Central memory CD8-positive, alpha-beta T cell (primary cell): Measurements from ENCODE around the gene ITPR1.

Experiments
- ATAC-seq: fragments of 150-1000 bp; cut with Tn5 transposase; replicated peaks from 2 replicates; pipeline ENCODE4 v1.10.0; 2022; ENCODE audit warnings: mild to moderate bottlenecking, moderate FRiP score, moderate number of reproducible peaks; ENCODE audit not compliant: poor library complexity, severe bottlenecking; ENCODE audit errors: extremely low read depth
- DNase-seq, 2 donors: peaks; one replicate each; pipeline ENCODE4 v3.0.0; 2021; ENCODE audit warnings: low spot score in 2 of 2
- H3K27ac Mint-ChIP-seq: one replicate; pipeline ENCODE4 v1.8.0; 2022; ENCODE audit warnings: low read depth, mild to moderate bottlenecking, moderate library complexity, mixed read lengths
- H3K27me3 Mint-ChIP-seq: one replicate; pipeline ENCODE4 v1.8.0; 2022; ENCODE audit warnings: mixed read lengths
- H3K36me3 Mint-ChIP-seq: one replicate; pipeline ENCODE4 v1.8.0; 2022; ENCODE audit warnings: mild to moderate bottlenecking, moderate library complexity, mixed read lengths; ENCODE audit not compliant: insufficient read depth
- H3K4me1 Mint-ChIP-seq: one replicate; pipeline ENCODE4 v1.8.0; 2022; ENCODE audit warnings: mixed read lengths
- H3K4me3 Mint-ChIP-seq: one replicate; pipeline ENCODE4 v1.8.0; 2022; ENCODE audit warnings: mild to moderate bottlenecking, moderate library complexity, mixed read lengths
- H3K9me3 Mint-ChIP-seq: one replicate; pipeline ENCODE4 v1.8.0; 2022; ENCODE audit warnings: mixed read lengths

The ITPR1 gene

GRCh38 chr3:4740397-4741105, 247.4 kb downstream of the ITPR1 start:
- ATAC-seq, result peak; percentile 36
- Mint-ChIP-seq H3K27me3 (no peaks in the 10 kb centered on the region), H3K4me3 (peak overlapping the region; percentile 57), H3K4me1 (peaks cover 73% of the 10 kb centered on the region), H3K9me3 (peaks cover 5% of the 10 kb centered on the region), H3K27ac (peak overlapping the region; percentile 8), H3K36me3 (peaks cover 15% of the 10 kb centered on the region)
- DNase-seq, result no peak

GRCh38 chr3:4741106-4741403, 247.9 kb downstream of the ITPR1 start:
- H3K4me3 Mint-ChIP-seq, result peak overlapping the region; percentile 57
- peaks cover 15% of the 10 kb centered on the region for H3K36me3 Mint-ChIP-seq

GRCh38 chr3:4741404-4742307, 248.5 kb downstream of the ITPR1 start:
- Mint-ChIP-seq H3K9me3 (peaks cover 5% of the 10 kb centered on the region), H3K4me3 (peak overlapping the region; percentile 57), H3K4me1 (peaks cover 70% of the 10 kb centered on the region), H3K27ac (peak overlapping the region; percentile 8), H3K36me3 (peaks cover 10% of the 10 kb centered on the region), H3K27me3 (no peaks in the 10 kb centered on the region)
- DNase-seq (no peak), ATAC-seq (no peak)

More at GRCh38 chr3:4741106-4741403, 247.9 kb downstream of the ITPR1 start:
- peaks cover 76% of the 10 kb centered on the region for H3K4me1 Mint-ChIP-seq
- H3K9me3 Mint-ChIP-seq, result peaks cover 5% of the 10 kb centered on the region
- ATAC-seq, result no peak
- H3K27ac Mint-ChIP-seq, result peak overlapping the region; percentile 8
- no peak for DNase-seq
- H3K27me3 Mint-ChIP-seq, result no peaks in the 10 kb centered on the region

GRCh38 chr3:4742359-4742758, 249.2 kb downstream of the ITPR1 start:
- Mint-ChIP-seq H3K4me3 (no peak overlapping the region), H3K9me3 (peaks cover 5% of the 10 kb centered on the region), H3K27me3 (no peaks in the 10 kb centered on the region), H3K27ac (no peak overlapping the region), H3K4me1 (peaks cover 70% of the 10 kb centered on the region), H3K36me3 (peaks cover 7% of the 10 kb centered on the region)
- ATAC-seq (no peak), DNase-seq (no peak)

GRCh38 chr3:4743371-4743770, 250.2 kb downstream of the ITPR1 start:
- peaks cover 7% of the 10 kb centered on the region for H3K36me3 Mint-ChIP-seq
- H3K4me3 Mint-ChIP-seq, result no peak overlapping the region
- DNase-seq, result no peak
- peaks cover 69% of the 10 kb centered on the region for H3K4me1 Mint-ChIP-seq
- no peak for ATAC-seq
- no peaks in the 10 kb centered on the region for H3K27me3 Mint-ChIP-seq
- H3K9me3 Mint-ChIP-seq, result peaks cover 5% of the 10 kb centered on the region
- H3K27ac Mint-ChIP-seq, result no peak overlapping the region

- no peak for DNase-seq
- Mint-ChIP-seq H3K27me3 (no peaks in the 10 kb centered on the region), H3K4me1 (peaks cover 69% of the 10 kb centered on the region), H3K4me3 (no peak overlapping the region), H3K27ac (peak overlapping the region; percentile 80), H3K9me3 (peaks cover 3% of the 10 kb centered on the region), H3K36me3 (peaks cover 8% of the 10 kb centered on the region)
- ATAC-seq, result no peak
Measured at GRCh38 chr3:4744405-4745234, 251.5 kb downstream of the ITPR1 start.

- DNase-seq (no peak), ATAC-seq (no peak)
- H3K4me1 Mint-ChIP-seq, result peaks cover 64% of the 10 kb centered on the region
- H3K36me3 Mint-ChIP-seq, result peaks cover 8% of the 10 kb centered on the region
- no peaks in the 10 kb centered on the region for H3K27me3 Mint-ChIP-seq
- H3K4me3 Mint-ChIP-seq, result no peak overlapping the region
- H3K27ac Mint-ChIP-seq, result peak overlapping the region; percentile 80
- no peaks in the 10 kb centered on the region for H3K9me3 Mint-ChIP-seq
Measured at GRCh38 chr3:4745235-4745610, 252.1 kb downstream of the ITPR1 start.

GRCh38 chr3:4746241-4746958, 253.3 kb downstream of the ITPR1 start:
- ATAC-seq, result no peak
- Mint-ChIP-seq H3K27me3 (no peaks in the 10 kb centered on the region), H3K36me3 (peaks cover 9% of the 10 kb centered on the region), H3K9me3 (no peaks in the 10 kb centered on the region), H3K4me1 (peaks cover 52% of the 10 kb centered on the region), H3K27ac (peak overlapping the region; percentile 80), H3K4me3 (no peak overlapping the region)
- no peak for DNase-seq

- no peak for DNase-seq
- no peaks in the 10 kb centered on the region for H3K27me3 Mint-ChIP-seq
- peaks cover 48% of the 10 kb centered on the region for H3K4me1 Mint-ChIP-seq
- H3K36me3 Mint-ChIP-seq, result peaks cover 7% of the 10 kb centered on the region
- no peaks in the 10 kb centered on the region for H3K9me3 Mint-ChIP-seq
- peak overlapping the region; percentile 77 for H3K27ac Mint-ChIP-seq
- peak overlapping the region; percentile 46 for H3K4me3 Mint-ChIP-seq
- ATAC-seq, result no peak
Measured at GRCh38 chr3:4748127-4748526, 255.0 kb downstream of the ITPR1 start.

GRCh38 chr3:4748701-4749378, 255.7 kb downstream of the ITPR1 start:
- Mint-ChIP-seq H3K36me3 (peaks cover 7% of the 10 kb centered on the region), H3K4me3 (peak overlapping the region; percentile 46), H3K27me3 (no peaks in the 10 kb centered on the region), H3K4me1 (peaks cover 46% of the 10 kb centered on the region), H3K9me3 (no peaks in the 10 kb centered on the region), H3K27ac (peak overlapping the region; percentile 77)
- peak; percentile 79 for ATAC-seq
- DNase-seq, result peak in 1 of 2 donors; percentile 11

- ATAC-seq (no peak), DNase-seq (no peak)
- peaks cover 46% of the 10 kb centered on the region for H3K4me1 Mint-ChIP-seq
- H3K27me3 Mint-ChIP-seq, result no peaks in the 10 kb centered on the region
- H3K36me3 Mint-ChIP-seq, result peaks cover 7% of the 10 kb centered on the region
- H3K4me3 Mint-ChIP-seq, result peak overlapping the region; percentile 46
- H3K27ac Mint-ChIP-seq, result peak overlapping the region; percentile 77
- no peaks in the 10 kb centered on the region for H3K9me3 Mint-ChIP-seq
Measured at GRCh38 chr3:4749567-4750002, 256.4 kb downstream of the ITPR1 start.
